MM.1S (cell line): ENCODE results near the gene SLBP.

ENCODE experiments used
- EZH2 ChIP-seq: fragments of 300-600 bp; sonication (generic); optimal IDR thresholded peaks from 2 replicates; pipeline ENCODE3; 2017; ENCODE audit warnings: low read depth, mild to moderate bottlenecking, antibody characterized with exemption, low read length, mixed read lengths
- TF ChIP-seq, protein P1 (sequence below): fragments of 300-600 bp; sonication (generic); IDR thresholded peaks from 2 replicates; pipeline ENCODE4 v1.5.1; 2016; ENCODE audit warnings: antibody characterized with exemption, low read length, mixed read lengths

- TF ChIP-seq, protein P1, sequence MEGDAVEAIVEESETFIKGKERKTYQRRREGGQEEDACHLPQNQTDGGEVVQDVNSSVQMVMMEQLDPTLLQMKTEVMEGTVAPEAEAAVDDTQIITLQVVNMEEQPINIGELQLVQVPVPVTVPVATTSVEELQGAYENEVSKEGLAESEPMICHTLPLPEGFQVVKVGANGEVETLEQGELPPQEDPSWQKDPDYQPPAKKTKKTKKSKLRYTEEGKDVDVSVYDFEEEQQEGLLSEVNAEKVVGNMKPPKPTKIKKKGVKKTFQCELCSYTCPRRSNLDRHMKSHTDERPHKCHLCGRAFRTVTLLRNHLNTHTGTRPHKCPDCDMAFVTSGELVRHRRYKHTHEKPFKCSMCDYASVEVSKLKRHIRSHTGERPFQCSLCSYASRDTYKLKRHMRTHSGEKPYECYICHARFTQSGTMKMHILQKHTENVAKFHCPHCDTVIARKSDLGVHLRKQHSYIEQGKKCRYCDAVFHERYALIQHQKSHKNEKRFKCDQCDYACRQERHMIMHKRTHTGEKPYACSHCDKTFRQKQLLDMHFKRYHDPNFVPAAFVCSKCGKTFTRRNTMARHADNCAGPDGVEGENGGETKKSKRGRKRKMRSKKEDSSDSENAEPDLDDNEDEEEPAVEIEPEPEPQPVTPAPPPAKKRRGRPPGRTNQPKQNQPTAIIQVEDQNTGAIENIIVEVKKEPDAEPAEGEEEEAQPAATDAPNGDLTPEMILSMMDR, result no peak
- TF ChIP-seq EZH2, result no peak
Measured at GRCh38 chr4:1744552-1744951, 32.4 kb upstream of the SLBP start.
